HG03432 (cell line): Measurements from ENCODE around the gene C4orf50.
"Not testable (repeated sequence)": the region's sequence is repeated elsewhere in the genome, so short reads cannot be mapped to it uniquely, and the experiment has no call there.

Source experiments
- ATAC-seq: cut with Tn5 transposase; IDR thresholded peaks from one replicate; pipeline ENCODE4 v1.9.1; 2021; ENCODE audit warnings: mild to moderate bottlenecking, moderate library complexity; ENCODE audit not compliant: unreplicated experiment

The C4orf50 gene

DNA sequence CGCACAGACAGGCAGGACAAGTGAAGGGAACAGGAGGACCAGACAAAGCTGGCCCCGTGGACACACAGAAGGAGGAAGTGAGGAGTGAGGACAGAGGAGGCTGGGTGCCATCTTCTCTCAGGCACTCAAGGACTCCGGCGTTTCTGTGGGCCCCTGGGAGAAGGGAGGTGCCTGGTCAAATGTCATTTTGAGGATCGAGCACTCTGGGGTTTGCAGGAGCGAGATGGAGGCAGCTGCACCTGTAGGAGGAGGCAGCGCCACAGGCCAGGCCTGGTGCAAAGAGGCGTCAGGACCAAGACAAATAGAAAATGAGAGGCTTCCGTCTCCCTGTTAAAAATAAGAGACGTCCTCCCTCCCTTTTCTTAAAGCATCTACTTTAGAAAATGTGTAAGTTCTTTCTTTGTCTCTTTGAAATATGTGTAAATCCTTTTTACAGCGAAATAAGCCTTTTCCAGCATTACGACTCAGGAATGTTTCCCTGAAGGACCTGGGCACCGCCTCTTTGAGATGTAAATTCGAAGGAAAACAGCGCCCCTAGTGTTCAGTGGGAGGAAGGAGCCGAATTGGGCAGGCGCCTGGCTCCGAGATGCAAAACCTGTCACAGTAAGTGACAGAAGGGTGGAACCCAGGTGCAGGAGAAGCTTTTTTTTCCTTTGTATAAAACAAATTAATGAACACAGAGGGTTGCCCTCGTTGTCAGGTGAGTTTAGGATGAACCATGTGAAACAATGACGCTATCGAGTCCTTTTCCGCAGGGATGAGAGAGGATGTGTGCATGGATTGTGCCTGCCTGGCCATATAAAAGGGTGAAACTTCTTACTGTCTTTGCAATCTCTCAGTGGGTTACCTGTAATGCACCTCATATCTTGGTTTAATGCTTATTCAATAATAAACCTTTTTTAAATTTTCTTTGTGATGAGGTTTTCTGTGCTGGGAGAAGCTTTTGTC is 1.4 kb upstream of the C4orf50 start:
- no peak for ATAC-seq

DNA sequence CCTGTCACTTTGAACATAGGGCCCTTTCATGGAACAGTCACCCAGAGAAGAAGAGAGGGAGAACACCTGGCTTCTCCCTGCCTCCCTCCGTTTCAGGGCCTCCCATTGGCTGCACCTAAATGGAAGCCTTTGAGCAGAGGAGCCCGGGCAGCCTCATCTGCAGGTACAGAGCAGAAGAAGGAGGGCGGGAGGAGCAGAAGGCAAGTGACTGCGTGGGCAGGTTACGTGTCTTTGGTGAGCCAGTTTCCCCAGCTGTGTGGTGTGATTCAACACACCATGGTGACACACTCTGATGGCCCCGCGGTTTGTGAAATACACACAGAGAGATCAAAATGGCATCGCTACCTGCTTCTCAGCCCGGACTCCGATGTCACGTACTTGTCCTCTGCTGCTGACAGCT is 431 bp downstream of the C4orf50 start:
- no peak for ATAC-seq

DNA sequence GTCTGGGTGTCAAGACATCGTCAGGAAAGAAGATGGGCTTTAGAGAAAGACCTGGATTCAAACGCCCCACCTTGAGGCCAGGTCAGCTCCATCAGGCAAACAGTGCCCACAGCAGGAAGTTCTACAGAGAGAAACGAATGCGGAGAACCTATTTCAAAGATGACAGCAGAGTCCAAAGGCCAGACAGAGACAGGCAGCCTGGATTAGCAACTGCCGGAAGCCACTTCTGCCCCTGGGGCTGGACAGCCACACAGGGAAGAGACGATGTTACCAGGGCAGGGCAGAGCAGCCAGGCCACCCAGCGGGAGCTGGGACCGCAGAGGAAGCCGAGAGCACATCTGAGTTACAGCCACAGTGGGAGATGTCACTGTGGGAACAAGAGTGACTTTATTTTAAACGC is 1.2 kb downstream of the C4orf50 start:
- ATAC-seq: no peak

DNA sequence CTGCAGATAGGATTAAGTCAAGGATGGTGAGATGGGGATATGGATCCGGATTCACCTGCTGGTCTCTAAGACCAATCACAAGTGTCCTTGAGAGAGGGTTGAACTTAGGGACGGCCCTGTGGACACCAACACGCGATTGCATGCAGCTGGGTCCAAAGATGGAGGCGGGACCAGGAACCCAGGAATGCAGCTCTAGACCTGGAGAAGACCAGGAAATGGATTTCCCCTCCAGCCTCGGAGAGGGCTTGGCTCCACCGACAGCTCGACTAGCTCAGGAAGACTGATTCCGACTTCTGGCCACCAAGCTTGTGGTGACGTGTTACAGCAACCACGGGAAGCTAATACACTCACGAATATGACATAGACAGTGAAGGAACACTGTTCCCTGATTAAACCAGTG is 4.7 kb downstream of the C4orf50 start:
- no peak for ATAC-seq

DNA sequence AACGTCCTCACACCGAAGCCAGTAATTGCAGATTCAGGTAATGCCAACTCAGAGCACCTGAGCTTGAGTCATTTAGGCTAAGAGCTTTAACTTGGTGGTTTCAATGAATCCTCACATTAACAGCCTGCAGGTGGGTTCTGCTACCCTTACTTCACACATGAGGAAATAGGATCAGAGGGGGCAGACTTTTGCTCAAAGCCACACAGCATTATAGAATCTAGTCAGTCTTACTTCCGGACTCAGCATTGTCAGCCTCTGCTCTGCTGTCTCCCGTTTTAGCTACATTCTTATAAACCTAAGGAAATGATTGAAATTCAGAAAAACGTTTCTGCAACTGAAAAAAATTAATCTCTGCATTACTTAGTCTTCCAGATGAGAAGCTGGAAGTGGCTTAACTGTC is 6.0 kb downstream of the C4orf50 start:
- ATAC-seq: no peak

DNA sequence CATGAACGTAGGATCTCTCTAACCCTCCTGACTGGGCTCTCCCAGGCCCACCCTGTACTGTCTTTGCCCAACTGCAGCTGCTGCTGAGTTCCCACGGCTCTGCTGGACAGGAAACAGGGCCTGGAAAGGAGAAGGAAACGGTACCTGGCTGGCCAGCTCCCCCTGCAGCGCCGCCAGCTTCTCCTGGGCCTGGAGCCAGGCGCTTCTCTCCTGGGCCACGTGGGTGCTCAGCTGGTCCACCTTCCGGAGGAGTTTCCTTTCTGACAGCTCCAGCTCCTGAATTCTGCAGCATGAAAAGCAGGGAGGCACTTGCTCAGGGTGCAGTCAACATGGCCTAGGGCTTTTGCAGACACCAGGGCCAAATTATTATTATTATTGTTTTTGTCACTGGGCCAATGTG is 6.5 kb downstream of the C4orf50 start:
- no peak for ATAC-seq

DNA sequence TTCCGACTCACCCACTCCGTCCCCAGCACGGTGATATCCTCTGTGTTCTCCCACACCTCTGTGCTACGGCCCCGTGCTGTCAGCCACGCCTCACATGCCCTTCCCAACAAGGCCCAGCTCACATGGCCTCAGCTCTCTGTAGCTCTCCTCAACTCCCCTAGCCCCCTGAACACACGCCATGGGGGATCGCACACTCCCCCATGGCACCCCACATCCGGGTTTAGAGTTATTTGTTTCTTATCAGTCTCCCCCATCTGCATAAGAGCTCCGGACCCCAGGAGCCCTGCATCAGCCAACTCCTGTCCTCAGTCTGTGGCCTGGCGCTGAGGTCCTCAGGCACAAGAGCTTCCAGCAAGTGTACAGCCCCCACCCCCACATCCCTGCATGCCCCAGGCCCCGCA is 7.0 kb downstream of the C4orf50 start:
- no peak for ATAC-seq

DNA sequence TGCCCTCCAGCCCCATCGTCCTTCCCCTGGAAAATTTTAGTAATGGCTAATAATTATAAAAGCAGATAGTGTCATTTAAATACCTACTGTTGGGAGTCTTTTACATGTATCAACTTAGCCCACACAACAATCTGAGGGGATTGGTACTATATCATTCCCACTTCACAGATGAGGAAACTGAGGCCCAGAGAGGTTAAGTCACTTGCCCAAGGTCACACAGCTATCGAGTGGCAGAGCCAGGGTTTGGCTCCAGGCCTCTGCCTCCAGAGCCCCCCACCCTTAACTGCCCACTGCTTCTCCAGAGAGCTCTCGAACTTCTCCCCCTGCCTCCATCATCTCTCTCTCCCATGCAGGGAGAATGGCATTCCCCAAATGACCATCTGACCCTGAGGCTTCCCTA is 7.4 kb downstream of the C4orf50 start:
- ATAC-seq: no peak

DNA sequence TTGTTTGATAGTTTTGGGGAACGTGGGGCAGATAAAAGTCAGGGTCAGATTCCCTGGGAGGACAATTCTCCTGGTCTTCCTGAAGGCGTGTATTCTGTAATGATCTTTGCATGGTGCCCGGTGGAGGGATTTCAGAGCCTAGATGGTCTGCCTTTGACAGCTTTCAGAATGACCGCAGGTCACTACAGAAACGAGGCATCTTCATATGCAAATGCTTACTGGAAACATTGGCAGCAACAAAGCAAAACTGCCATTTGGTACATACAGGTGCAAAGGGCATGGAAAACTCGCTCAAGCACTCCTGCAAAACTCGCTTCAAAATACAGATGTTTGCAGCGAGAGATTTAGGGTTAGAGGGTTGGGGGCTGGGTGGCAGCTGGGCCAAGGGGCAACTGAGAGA is 8.8 kb downstream of the C4orf50 start:
- ATAC-seq: no peak

DNA sequence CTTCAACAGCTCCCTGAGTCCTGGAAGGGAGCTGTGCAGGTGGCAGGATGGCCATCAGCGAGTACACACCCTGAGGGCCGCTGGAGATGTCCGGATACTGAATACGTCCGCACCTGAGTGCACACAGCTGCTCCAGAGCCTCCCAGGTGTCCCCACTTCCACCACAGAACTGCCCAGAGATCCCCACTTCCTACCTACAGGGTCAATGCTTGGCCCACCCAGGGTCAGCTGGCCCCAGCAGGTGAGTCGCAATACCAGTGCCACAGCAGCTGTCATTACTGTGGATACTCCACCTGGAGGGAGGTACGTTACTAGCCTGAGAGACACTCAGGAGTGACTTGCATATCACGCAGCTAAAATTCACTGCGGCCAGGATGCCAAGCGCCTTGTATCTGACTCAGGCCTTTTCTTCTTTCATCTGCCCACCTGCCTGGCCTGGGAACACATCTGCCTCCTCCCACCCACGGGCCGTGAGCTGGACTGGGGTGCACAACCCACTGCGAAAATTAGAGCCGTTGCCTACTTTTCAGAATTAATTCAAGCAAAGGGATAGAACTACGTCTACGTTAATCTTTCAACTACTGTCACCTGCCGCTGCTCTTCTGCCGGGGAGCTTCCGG is 9.4 kb downstream of the C4orf50 start:
- no peak for ATAC-seq

DNA sequence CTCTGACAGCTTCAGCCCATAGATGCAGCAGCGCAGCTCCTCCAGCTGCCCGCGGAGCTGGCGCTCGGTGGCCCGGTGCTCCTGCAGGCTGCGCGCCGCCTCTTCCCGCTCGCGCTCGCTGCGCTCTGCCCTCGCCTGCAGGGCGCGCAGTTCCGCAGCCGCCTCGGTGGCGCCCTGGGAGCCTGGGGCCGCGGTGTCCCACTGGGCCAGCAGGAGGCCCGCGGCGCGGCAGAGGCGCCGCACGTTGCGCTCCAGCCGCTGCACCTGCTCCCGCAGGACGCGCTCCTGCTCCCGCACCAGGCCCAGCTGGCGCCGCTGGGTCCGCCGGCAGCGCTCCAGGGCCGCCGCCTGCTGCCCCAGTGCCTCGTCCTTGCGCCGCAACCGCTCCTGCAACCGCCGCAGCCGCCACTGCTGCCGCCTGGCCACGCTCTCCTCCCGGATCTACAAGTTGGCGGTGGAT is 10.1 kb downstream of the C4orf50 start:
- ATAC-seq: no peak

DNA sequence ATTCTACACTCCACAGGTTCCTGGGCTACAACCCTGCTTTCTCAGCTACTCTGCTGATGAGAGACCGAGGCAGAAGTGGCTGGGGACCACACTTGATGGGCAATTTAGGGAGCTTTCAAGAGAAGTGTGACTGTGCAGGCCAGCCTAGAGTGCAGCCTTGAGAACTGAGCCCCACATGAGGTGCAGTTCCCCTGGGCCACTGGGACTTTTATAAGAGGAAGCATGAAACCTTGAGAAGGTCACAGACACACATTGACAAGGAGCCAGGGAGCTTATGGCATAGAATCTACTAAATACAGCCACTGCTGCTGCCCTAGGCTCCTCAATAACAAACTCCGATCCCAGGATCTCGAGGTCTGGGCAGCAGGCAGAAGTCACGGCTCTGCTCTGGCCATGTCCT is 13.1 kb downstream of the C4orf50 start:
- no peak for ATAC-seq

DNA sequence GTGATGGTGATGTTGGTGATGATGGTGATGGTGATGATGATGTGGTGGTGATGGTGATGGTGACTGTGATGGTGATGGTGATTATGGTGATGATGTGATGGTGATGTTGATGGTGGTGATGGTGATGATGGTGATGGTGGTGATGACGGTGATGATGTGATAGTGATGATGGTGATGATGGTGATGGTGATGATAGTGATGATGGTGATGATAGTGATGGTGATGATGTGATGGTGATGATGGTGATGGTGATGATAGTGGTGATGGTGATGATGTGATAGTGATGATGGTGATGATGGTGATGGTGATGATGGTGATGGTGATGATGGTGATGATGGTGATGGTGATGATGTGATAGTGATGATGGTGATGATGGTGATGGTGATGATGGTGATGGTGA is 14.7 kb downstream of the C4orf50 start:
- not testable (repeated sequence) for ATAC-seq

DNA sequence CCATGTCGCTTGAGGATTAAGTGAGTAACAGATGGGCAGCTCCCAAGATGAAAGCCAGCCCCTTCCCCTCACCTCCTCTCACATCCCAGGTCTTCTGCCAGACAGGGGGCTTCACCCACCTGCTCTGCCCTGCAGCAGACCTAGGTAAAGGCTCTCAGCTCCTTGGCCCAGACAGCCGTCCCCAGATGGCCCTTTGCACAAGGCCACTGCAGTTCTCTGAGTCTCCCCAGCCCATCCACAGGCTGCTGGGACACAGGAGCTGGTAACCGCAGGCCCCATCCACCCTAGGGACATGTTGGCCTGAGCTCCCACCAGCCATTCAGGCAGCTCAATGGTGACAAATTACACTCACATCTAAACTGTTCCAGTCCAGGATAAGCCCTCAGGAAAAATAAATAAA is 15.3 kb downstream of the C4orf50 start:
- no peak for ATAC-seq

DNA sequence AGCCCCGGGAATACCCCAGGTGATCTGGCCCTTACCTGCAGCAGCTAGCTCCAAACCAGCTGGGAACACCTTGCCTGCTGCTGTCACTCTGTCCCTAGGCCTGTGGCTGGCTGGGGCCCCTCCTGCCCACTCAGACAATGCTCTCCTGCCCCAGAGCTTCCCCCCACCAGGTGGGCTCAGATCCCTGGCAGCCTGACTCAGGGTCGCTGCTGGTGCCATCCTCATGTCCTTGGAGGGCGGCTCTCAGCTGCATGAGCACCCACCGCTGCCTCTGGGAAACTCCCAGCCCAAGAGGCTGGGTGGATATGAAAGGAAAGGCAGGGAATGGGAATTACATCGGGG is 15.8 kb downstream of the C4orf50 start:
- no peak for ATAC-seq

DNA sequence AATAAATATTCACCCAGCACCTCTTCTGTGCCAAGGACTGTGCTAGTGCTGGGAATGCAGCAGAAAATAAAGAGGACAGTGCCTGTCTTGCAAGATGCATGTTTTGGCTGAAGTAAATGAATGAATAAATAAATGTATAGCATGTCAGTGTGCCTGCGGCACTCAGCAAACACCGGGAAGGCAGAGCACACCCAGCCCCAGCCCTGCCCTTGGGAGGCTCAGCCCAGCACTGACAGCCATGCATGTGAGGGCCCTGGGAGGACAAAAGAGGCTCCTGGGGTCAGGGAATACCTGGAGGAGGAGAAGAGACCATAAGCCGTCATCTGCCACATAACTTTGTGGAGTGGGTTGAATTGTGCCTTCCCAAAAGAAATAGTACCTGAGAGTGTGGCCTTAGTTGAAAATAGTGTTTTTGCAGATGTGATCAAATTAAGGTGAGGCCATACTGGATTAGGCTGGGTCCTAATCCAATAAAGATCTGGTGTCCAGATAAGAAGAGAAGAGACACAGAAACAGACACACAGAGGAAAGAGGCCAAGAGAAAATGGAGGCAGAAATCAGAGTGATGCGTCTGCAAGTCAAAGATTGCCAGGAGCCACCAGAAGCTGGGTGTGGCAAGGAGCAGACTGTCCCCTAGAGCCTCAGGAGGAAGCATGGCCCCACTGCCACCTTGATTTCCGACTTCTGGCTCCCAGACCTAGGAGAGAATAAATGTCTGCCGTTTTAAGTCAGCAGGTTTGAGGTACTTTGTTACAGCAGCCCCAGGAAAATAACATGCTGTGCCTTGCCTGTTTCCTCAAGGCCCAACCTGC is 16.3 kb downstream of the C4orf50 start:
- no peak for ATAC-seq

DNA sequence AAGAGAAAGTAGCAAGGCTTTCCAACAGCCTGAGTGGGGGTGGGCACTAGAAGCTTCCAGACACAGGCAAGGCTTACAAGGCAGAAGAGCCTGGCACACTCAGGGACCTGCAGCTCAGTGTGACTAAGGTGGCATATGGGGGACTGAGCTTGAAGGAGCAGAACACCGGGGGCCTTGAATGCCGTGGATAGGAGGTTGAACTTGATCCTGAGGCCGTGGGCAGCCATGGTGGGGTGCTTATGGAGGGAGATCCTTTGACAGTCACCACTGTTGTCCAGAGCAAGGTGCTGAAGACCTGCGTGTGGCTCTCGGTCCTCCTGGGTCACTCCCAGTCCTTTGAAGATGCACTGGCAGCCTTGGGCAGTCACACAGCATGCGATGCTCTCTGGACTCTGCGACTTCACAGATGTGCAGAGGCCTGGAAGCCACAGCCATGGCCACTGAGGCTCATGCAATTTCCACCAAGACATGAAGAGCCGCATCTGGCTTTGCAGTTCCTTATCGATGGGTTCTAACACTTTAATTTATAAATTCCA is 18.3 kb downstream of the C4orf50 start:
- ATAC-seq: no peak

DNA sequence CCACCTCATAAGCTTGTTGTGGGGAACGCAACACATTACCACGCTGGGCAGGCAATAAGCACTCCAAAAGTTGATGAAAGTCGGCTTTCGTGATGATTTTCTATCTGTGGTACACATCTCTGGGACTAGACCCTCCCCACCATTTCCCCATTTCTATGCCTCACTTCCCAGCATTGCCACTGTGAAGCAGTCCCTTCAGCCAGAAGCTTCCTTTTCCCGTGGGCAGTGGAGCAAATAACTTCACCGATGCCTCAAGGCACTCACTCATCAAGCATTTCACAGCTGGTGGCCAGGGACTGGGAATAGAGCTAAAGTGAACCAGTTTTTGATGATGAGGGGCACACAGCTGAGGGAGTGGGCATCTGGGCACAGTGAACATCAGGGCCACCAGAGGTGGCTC is 18.9 kb downstream of the C4orf50 start:
- no peak for ATAC-seq

DNA sequence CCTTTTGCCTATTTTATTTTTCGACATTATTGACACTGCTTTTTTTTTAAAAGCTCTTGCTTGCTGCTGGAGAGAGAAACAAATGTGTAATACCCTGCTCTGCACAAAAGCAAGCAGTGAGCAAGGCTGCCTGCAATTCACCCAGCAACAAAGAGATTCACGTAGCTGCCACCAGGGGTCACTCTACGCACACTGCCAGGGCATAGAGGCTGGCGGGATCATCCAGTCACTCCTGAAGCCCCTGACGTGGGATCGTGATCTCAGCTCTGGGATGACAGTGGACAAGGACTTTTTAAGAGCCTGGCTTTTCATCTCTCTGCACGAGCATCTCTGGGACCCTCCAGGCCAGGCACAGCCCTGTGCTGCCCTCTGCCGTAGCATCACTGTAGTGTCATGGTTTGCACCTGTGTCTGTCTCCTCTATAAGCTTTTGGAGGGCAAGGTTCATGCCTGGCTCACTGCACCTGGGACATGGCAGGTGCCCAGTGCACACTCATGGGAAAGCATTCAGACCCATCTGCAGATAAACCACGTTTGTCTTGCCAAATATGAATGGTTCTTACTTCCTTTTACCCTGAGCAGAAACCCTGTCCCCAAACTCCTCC is 19.8 kb downstream of the C4orf50 start:
- peak; percentile 70 for ATAC-seq

DNA sequence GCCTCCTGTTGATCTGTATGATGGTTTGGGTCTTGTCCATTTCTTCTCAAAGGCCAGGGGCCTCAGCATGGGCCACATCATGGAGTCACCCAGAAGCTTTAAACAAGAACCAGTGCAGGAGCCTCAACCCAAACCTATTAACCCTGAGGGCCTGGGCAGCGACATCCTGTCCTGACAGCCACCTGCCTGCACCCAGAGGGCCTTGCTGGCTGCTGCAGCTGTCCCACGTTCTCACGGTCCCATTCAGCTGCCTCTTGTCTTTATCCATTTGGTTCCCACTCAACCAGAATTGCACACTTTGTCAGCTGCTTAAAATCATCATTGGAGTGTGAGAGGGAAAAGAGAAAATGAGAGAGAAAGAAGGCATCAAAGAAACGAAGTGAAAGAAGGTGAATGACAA is 21.6 kb downstream of the C4orf50 start:
- ATAC-seq: no peak
